Measurements from ENCODE around the gene SLC22A2.

GRCh38 chr6:160259598-160259997, 977 bp upstream of the SLC22A2 start:
- TF ChIP-seq CTCF (IDR thresholded peaks at IDR 0.05): no peak
- no peak for TF ChIP-seq POLR2A (IDR thresholded peaks at IDR 0.05)
